Inflammatory macrophage treated with lipopolysaccharide for 1 hour (primary cell): Measurements from ENCODE around the gene STIM2.
A peak's percentile ranks its signal among the peaks of the same experiment; 100 is the strongest.

Source experiments
- DNase-seq, 2 donors: peaks; one replicate each; pipeline ENCODE4 v3.0.0-alpha.2; 2020 to 2022

STIM2 gene

GRCh38 chr4:26837993-26838842 is 22.4 kb upstream of the STIM2 start:
- no peak for DNase-seq

DNA sequence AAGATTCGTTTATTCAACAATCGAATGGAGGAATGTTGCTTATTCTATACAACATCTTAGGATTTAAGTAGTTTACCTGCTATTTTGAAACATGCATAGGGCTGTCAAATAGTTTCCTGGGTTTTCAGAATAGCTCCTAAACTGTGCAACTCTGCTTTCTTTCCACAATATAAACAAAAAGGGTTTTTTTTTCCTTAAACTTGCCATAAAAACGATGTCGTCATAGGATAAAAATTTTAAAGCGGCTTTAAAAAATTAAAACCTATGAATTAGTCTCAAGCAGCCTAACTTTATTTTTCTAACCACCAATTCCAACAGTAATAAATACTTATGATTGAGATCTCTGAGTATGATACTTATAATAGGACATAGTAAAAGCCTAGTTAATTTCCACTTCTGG is 21.6 kb upstream of the STIM2 start:
- no peak for DNase-seq

GRCh38 chr4:26839534-26839951 is 21.1 kb upstream of the STIM2 start:
- no peak for DNase-seq

- DNase-seq = no peak
These were observed 19.9 kb upstream of the STIM2 start for GRCh38 chr4:26840786-26841185.

DNA sequence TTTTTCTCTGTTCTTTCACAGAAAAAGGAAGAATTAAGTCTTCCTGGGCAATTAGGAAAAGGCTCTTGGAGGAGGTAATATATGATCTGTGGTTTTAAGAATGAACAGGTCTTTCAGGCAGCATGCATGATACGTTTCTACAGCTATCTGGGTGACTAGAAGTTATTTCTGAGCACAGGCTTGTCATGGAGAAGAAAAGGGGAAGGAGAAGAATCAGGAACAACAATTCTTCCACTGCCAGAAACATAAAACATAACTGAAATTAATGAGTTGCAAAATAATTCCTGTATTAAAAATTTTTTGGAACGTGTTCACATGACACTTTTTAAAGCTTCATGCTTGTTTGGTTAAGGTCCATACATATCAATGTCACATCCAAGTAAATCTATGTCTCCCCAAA is 17.7 kb upstream of the STIM2 start:
- peak; percentile 26 to 47 for DNase-seq

GRCh38 chr4:26850528-26850927 is 10.1 kb upstream of the STIM2 start:
- DNase-seq = no peak

- no peak for DNase-seq
These were observed 9.5 kb upstream of the STIM2 start for GRCh38 chr4:26851129-26851528.

DNA sequence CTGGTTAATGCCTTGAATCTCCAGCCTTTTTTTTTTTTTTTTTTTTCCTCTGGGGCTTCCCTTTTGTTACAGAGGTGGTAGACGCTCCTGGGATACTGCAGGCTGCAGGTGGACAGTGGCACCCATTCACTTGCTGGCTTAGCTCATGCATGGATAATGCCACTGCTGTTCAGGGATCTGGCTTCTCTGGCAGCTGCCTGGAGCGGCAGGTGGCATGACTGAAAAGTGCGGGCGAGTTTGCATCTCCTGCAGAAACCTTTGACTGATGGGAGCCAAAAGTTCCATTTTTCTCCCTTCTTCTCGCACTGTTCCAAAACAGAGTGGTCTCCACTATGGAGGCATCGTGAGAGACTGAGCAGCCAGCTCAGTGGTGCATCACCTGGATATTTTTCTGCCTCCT is 5.9 kb upstream of the STIM2 start:
- no peak for DNase-seq

GRCh38 chr4:26856906-26857277 is 3.7 kb upstream of the STIM2 start:
- DNase-seq = no peak

DNA sequence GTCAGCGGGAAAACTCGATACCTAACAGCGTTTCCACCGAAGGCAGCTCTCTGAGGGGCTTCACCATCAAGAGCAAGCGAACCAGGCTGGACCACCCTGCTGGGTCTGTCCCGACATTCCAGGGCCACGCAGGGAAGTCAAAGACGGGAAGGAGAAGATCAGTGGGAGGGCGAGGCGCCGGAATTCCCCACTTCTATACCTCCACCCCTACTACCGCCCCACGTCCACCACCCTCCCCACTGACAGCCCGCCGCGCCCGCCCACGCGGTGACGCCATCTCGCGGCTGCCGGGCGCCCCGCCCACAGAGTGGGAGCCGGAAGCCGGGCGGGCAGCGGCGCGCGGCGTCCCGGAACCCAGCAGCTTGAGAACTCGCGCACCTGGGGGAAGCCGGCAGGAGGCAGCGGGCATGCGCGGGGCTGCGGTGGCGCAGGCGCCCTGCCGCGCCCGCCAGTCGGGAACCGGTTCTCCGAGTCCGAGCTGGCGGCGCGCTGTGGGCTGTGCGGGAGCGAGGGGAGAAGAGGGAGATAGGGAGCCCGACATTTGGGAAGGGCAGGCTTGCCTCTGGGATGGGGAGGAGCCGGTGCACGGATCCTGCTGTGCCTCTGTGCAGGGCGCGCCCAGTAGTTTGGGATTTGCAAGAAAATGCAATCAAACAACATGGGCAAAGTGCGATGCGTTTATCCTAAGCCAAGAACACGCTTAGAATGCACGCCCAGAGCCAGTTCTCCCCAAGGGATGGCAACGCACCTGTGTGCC is 3.2 kb upstream of the STIM2 start:
- peak; percentile 91 to 93 for DNase-seq

- DNase-seq = no peak
These were observed 2.4 kb upstream of the STIM2 start for GRCh38 chr4:26858035-26858918.

DNA sequence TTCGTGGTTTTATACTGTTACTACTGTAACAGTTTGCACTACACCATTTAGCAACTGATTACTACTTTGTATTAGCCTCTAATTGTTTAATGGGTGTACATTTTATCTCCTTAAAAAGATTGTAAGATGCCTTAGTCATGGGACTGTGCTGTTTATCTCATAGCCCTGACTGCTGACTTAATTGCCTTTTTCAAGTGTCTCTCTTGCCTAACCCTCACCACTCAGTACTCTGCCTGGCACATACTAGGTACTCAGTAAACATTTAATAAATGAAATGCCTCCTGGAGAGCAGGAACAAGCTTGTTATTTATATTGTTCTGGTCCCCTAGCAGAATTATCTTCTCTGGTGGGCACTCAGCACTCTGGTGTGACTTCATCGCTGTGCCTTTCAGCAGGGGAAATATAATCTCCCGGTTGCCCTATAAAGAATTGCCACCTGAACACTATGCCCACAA is 1.7 kb upstream of the STIM2 start:
- no peak for DNase-seq

GRCh38 chr4:26859762-26860156 is 882 bp upstream of the STIM2 start:
- no peak for DNase-seq

GRCh38 chr4:26860922-26861433 is 337 bp downstream of the STIM2 start:
- peak in 1 of 2 donors; percentile 33 for DNase-seq

DNA sequence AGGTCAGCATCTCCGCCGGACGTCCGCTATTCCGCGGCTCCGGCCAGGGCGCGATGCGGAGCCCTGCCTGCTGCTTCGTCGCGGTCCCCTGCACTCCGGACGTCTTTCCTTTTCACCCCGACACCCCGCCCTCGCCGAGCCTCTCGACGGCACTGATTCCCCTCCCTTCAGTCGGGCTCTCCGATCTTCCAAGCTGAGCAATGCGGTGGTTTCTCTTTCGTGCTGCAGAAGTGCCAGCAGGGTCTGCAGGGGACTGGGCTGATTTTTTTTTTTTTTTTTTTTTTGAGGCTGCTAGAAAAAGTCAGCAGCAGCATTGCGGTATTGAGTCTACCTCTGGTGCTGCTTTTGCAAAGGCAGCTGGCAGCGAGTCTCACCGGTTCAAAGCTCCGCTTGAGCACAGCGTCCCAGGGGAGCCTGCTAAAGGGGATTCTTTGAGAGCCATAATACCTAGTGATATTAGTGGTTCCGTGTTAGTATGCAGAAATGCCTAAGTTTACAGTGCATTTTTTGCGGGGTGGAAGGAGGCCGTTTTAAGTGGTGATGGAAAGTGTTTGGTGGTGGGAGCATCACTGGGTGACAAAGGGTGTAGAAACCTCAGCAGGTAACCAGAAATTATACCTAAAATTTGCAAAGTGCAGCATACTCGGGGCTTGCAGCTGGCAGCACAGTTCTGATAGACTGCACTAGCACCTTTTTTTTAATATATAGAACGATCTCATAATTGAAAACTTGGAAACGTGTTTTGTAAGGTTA is 969 bp downstream of the STIM2 start:
- peak; percentile 63 to 73 for DNase-seq

- peak in 1 of 2 donors; percentile 20 for DNase-seq
These were observed 1.8 kb downstream of the STIM2 start for GRCh38 chr4:26862381-26862915.

- DNase-seq = no peak
These were observed 2.9 kb downstream of the STIM2 start for GRCh38 chr4:26863512-26863911.

DNA sequence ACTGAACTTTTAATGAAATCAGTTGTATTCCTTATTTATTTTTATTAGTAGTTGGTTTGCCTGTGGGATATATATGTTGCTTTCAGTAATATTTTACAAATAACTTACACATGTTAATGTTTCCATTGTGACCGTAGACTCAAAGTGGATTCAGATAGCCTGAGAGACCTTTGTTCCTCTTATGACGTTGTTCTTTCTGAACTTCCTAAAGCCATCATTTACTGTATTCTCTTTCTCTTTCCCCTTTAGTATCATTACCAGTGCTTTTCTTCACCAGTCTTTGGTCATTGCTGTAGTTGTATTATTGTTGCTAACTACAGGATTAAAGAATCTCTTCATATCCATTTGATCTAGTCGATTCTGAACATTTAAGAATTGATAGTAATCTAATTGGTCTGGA is 4.3 kb downstream of the STIM2 start:
- peak; percentile 58 to 62 for DNase-seq

GRCh38 chr4:26866203-26866602 is 5.6 kb downstream of the STIM2 start:
- no peak for DNase-seq

- DNase-seq = no peak
These were observed 6.1 kb downstream of the STIM2 start for GRCh38 chr4:26866781-26867180.

DNA sequence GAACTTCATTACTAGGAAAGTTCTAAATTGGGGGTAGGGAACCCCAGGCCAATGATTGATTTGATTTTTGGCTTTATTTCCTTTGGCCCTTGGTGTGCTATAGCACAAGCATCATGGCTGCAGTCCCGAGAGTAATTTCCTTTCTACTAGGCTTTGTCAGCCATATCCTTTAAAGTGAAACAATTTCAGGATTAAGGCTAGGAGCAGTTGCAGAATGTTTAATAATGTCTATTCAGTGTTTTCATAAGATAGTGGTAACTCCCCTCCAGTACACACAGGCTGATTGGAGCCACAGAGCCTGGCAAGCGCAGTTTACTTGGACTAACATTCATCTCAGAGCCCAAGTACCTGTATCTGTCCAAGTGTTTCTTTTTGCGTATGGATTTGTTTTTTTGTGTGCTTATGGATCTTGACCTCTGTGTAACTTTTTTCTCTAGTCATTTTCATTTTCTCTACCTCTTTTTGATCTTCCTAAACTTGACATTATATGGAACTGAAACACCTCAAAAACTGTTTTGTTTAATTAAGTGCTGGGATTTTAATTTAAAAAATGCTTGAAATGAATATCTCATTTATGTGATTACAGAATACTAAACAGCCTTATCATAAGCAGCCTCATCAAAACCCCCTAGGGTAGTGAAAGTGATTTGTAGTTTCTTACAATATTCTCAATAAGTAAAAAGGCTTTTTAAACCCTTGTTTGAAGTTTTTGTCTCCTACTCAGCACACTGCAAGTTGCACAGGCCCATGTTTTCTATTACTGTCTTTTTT is 7.5 kb downstream of the STIM2 start:
- DNase-seq = no peak
